HL-60 (cell line): ENCODE data around the gene ROBO1.

ENCODE experiments used
- DNase-seq, 2 experiments: peaks; one replicate each; pipeline ENCODE4 v3.0.0-alpha.2; 2010 to 2020; ENCODE audit warnings: low read depth in 1 of 2, low spot score in 1 of 2
- H3K27ac ChIP-seq: fragments of 250-450 bp; sonication (Bioruptor Pico); replicated peaks from 2 replicates; pipeline ENCODE4 v1.5.1; 2020; ENCODE audit warnings: mild to moderate bottlenecking, moderate library complexity
- H3K27me3 ChIP-seq: fragments of 250-450 bp; sonication (Bioruptor Pico); 2 replicates; pipeline ENCODE4 v1.5.1; 2021; ENCODE audit warnings: mild to moderate bottlenecking, moderate library complexity; ENCODE audit not compliant: insufficient read depth, poor library complexity, severe bottlenecking
- H3K4me3 ChIP-seq: replicated peaks from 2 replicates; pipeline ENCODE4 v1.5.1; 2011; ENCODE audit warnings: mild to moderate bottlenecking, control low read depth, low read length; ENCODE audit not compliant: insufficient read depth
- CTCF ChIP-seq: IDR thresholded peaks from one replicate; pipeline ENCODE4 v1.5.1; 2011; ENCODE audit warnings: low read length, control low read depth, inconsistent platforms; ENCODE audit not compliant: insufficient read depth
- GABPA ChIP-seq: IDR thresholded peaks from 2 replicates; pipeline ENCODE4 v1.6.1; 2012; ENCODE audit warnings: low read depth
- POLR2AphosphoS5 ChIP-seq: IDR thresholded peaks from 2 replicates; pipeline ENCODE4 v1.6.1; 2012; ENCODE audit warnings: low read depth
- SPI1 ChIP-seq: IDR thresholded peaks from 2 replicates; pipeline ENCODE4 v1.6.1; 2012; ENCODE audit warnings: low read depth, mild to moderate bottlenecking, borderline replicate concordance
- TF ChIP-seq, protein P1 (sequence below): IDR thresholded peaks from 2 replicates; pipeline ENCODE4 v1.6.1; 2012; ENCODE audit warnings: low read depth; ENCODE audit not compliant: insufficient replicate concordance

Gene ROBO1

DNA sequence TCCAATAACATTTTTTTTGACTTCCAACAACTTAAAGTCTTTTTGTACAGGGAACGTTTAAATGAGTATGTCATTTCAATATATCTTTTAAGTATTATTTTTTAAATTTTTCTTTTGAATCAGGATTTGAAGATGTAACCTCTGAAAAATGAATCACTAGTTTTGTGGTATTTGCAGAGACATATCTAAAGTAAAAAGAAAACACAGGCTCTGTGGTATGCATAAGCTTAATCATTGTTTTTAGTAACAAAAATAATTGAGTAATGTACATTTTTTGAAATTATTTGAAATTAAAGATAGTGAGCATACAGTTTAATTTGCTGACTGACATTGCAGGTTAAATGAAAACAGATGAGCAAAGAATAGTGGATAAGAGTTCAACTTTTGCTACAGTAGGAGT lies 531.3 kb downstream of the ROBO1 start:
- no peak overlapping the region for H3K4me3 ChIP-seq
- H3K27ac ChIP-seq, result no peak overlapping the region
- H3K27me3 ChIP-seq, result no peaks in the 10 kb centered on the region
- DNase-seq, result no peak
- TF ChIP-seq, protein P1, sequence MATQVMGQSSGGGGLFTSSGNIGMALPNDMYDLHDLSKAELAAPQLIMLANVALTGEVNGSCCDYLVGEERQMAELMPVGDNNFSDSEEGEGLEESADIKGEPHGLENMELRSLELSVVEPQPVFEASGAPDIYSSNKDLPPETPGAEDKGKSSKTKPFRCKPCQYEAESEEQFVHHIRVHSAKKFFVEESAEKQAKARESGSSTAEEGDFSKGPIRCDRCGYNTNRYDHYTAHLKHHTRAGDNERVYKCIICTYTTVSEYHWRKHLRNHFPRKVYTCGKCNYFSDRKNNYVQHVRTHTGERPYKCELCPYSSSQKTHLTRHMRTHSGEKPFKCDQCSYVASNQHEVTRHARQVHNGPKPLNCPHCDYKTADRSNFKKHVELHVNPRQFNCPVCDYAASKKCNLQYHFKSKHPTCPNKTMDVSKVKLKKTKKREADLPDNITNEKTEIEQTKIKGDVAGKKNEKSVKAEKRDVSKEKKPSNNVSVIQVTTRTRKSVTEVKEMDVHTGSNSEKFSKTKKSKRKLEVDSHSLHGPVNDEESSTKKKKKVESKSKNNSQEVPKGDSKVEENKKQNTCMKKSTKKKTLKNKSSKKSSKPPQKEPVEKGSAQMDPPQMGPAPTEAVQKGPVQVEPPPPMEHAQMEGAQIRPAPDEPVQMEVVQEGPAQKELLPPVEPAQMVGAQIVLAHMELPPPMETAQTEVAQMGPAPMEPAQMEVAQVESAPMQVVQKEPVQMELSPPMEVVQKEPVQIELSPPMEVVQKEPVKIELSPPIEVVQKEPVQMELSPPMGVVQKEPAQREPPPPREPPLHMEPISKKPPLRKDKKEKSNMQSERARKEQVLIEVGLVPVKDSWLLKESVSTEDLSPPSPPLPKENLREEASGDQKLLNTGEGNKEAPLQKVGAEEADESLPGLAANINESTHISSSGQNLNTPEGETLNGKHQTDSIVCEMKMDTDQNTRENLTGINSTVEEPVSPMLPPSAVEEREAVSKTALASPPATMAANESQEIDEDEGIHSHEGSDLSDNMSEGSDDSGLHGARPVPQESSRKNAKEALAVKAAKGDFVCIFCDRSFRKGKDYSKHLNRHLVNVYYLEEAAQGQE, result no peak

- TF ChIP-seq, protein P1, result no peak
- TF ChIP-seq CTCF, result no peak
- TF ChIP-seq GABPA, result no peak
- no peaks in the 10 kb centered on the region for H3K27me3 ChIP-seq
- no peak for DNase-seq
- H3K27ac ChIP-seq, result no peak overlapping the region
- H3K4me3 ChIP-seq, result no peak overlapping the region
These were observed 534.3 kb downstream of the ROBO1 start for GRCh38 chr3:79233431-79234060.

- no peak for TF ChIP-seq POLR2AphosphoS5
- TF ChIP-seq, protein P1, result no peak
- no peak for TF ChIP-seq GABPA
- no peak for TF ChIP-seq CTCF
- no peak for TF ChIP-seq SPI1
These were observed 537.5 kb downstream of the ROBO1 start for GRCh38 chr3:79230266-79230665.

DNA sequence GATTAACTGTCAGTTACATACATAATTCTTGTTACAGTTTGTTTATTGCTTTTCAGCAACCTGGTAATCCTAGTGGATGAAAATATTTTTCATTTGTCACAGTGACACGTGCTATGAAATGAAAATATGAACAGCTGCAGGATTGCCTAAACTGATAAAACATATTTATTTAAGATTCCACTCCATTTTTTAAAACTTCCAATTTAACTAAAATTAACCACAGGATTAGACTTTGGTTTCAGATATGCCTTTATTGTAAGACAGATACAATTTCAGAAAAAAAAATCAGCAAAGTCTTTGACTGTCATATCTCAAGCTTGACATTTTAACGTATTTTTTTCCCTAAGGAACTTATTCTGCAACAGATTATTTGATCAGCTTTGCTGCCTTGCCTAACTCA lies 550.7 kb downstream of the ROBO1 start:
- no peak for TF ChIP-seq CTCF
- no peak for TF ChIP-seq GABPA
- TF ChIP-seq, protein P1, result no peak
- TF ChIP-seq POLR2AphosphoS5, result no peak
- no peak for TF ChIP-seq SPI1
- no peak overlapping the region for H3K4me3 ChIP-seq
- H3K27ac ChIP-seq, result no peak overlapping the region

More at GRCh38 chr3:79230266-79230665, 537.5 kb downstream of the ROBO1 start:
- H3K27ac ChIP-seq, result no peak overlapping the region
- no peaks in the 10 kb centered on the region for H3K27me3 ChIP-seq
- DNase-seq, result no peak
- no peak overlapping the region for H3K4me3 ChIP-seq

More for the DNA sequence above, 550.7 kb downstream of the ROBO1 start:
- no peaks in the 10 kb centered on the region for H3K27me3 ChIP-seq
- DNase-seq, result no peak
